Posterior cingulate gyrus (tissue), 11 donors: Measurements from ENCODE around the gene GPC6.
A peak's percentile ranks its signal among the peaks of the same experiment; 100 is the strongest.
"Not testable (repeated sequence)": the region's sequence is repeated elsewhere in the genome, so short reads cannot be mapped to it uniquely, and the experiment has no call there.

Experiments
- DNase-seq, 10 donors: peaks; one replicate each; pipeline versions ENCODE4 v3.0.0 to v3.0.0-alpha.2; 2020 to 2021; ENCODE audit warnings: mixed read lengths in 3 of 10
- intact Hi-C: fragments of 100-400 bp; cut with DNase I; formaldehyde crosslinking; loops from one replicate; pipeline ENCODE4 v1.15.1; 2023

Gene GPC6

GRCh38 chr13:93476175-93476574 is 249.6 kb downstream of the GPC6 start:
- intact Hi-C loops, result no loop called here

GRCh38 chr13:93477238-93477637 is 250.6 kb downstream of the GPC6 start:
- intact Hi-C loops, result no loop called here
- no peak for DNase-seq

More at GRCh38 chr13:93476175-93476574, 249.6 kb downstream of the GPC6 start:
- no peak for DNase-seq

DNA sequence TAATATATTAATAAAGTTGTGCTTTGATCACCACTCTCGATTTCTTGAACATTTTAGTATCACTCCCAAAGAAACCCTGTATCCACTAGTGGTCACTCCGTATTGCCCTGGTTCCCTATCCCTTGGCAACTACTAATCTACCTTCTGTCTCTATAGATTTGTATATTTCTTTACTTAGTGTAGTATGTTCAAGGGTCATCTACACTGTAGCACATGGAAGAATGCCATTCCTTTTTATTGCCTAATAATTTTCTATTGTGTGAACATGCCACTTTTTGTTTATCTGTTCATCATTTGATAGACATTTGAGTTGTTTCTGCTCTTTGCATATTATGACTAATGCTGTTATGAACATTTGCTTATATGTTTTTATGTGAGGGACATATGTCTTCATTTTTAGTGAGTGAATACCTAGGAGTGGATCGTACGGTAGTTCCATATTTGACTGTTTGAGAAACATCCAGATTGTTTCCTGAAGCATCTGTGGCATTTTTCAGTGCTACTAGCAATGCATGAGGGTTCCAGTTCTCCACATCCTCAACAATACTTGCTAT is 254.0 kb downstream of the GPC6 start:
- intact Hi-C loops, result no loop called here
- no peak for DNase-seq

DNA sequence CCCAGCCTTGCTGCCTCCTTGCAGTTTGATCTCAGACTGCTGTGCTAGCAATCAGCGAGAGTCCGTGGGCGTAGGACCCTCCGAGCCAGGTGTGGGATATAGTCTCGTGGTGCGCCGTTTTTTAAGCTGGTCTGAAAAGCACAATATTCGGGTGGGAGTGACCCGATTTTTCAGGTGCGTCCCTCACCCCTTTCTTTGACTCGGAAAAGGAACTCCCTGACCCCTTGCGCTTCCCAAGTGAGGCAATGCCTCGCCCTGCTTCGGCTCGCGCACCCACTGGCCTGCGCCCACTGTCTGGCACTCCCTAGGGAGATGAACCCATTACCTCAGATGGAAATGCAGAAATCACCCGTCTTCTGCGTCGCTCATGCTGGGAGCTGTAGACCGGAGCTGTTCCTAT is 269.5 kb downstream of the GPC6 start:
- intact Hi-C loops, DNase-seq: not testable (repeated sequence)

GRCh38 chr13:93496985-93497673 is 270.5 kb downstream of the GPC6 start:
- DNase-seq, result no peak
- intact Hi-C loops, result no loop called here

- DNase-seq, result no peak
- intact Hi-C loops, result no loop called here
Measured at GRCh38 chr13:93499991-93500390, 273.4 kb downstream of the GPC6 start.

GRCh38 chr13:93502071-93502470 is 275.5 kb downstream of the GPC6 start:
- intact Hi-C loops, result no loop called here
- DNase-seq, result no peak

GRCh38 chr13:93502987-93503615 is 276.5 kb downstream of the GPC6 start:
- intact Hi-C loops, result no loop called here
- DNase-seq, result no peak

DNA sequence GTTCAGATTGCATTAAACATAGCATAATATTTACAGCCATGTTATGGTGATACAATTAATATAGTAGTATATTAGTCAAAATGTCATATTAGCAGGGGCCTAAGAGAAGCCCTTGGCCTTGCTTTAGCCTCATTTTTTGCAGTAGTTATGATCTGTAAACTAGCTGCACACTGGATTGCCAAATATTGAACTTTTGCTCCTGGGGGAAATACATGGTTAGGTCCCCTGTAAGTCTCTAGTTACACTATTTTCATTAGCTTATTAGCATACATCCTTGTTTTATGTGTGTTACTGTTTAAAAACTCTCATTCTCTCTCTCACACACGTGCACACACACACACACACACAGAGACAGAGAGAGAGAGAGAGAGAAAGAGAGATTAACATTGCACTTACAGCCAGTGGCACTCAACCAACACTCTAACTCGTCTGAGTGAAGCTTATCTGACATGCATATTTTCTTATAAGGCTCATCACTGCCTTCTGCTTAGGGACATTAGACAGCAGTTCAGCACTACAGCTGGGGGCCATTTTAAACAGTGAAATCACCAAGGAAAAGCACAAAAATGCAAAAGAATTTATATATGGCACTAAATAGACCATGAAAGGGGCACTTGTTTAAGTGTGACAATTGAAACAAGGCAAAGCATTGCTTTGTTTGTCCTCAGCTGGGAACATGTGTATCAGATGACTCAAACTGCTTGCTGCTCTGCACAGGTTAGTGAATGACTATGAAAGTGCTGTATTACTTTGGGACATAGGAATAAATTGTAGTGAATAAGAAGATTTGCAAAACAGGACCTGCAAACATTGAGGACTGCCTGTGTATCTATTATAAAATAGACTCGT is 278.7 kb downstream of the GPC6 start:
- intact Hi-C loops, result no loop called here
- no peak for DNase-seq

- DNase-seq, result no peak
- intact Hi-C loops, result no loop called here
Measured at GRCh38 chr13:93511011-93511410, 284.4 kb downstream of the GPC6 start.

DNA sequence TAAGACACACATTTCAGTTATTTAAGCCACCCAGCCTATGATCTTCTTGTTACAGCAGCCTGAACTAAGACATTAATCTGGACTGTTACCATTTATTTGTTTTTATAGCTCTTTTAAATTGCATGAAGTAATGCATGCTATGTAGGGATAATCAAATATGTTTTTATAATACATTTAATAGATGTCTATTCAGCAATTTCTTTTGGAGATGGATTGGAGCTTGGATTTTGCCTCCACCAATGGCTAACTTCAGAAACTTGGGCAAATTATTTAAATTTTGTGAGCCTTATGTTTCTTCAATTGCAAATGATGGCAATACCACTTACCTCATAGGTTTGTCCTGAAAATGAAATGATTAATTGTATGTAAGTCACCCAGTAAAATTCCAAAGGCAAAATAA is 288.7 kb downstream of the GPC6 start:
- no peak for DNase-seq
- intact Hi-C loops, result no loop called here

- intact Hi-C loops, result no loop called here
- DNase-seq, result no peak
Measured at GRCh38 chr13:93517658-93518057, 291.1 kb downstream of the GPC6 start.

- intact Hi-C loops, result no loop called here
- DNase-seq, result no peak
Measured at GRCh38 chr13:93521307-93521706, 294.7 kb downstream of the GPC6 start.

GRCh38 chr13:93522501-93522900 is 295.9 kb downstream of the GPC6 start:
- no peak for DNase-seq
- intact Hi-C loops, result no loop called here

GRCh38 chr13:93525087-93525486 is 298.5 kb downstream of the GPC6 start:
- intact Hi-C loops, result no loop called here
- DNase-seq, result no peak

GRCh38 chr13:93527748-93528297 is 301.2 kb downstream of the GPC6 start:
- DNase-seq, result no peak
- intact Hi-C loops, result no loop called here

GRCh38 chr13:93529961-93530360 is 303.4 kb downstream of the GPC6 start:
- intact Hi-C loops, result no loop called here
- DNase-seq, result no peak

- peak in 1 of 10 donors; percentile 59 for DNase-seq
- intact Hi-C loops, result no loop called here
Measured at GRCh38 chr13:93534181-93534700, 307.6 kb downstream of the GPC6 start.

GRCh38 chr13:93535251-93535650 is 308.6 kb downstream of the GPC6 start:
- intact Hi-C loops, result no loop called here
- no peak for DNase-seq

DNA sequence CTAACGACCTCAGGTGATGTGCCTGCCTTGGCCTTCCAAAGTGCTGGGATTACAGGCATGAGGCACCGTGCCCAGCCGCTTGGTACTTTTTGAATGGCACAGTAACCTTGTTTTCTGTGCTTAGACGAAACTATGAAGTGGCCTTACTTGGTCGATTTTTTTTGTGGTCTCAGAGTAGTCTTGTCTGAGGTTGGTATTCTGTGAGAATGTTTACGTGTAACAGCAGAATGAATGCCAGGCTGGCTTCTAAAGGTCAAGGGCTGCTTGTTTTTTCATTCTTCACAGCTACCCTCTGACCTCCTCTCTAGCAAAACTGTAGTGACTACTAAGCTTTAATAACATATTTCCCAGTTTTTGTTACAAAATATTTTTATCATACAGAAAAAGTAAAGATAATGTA is 313.3 kb downstream of the GPC6 start:
- DNase-seq, result no peak
- intact Hi-C loops, result no loop called here

- no peak for DNase-seq
- intact Hi-C loops, result no loop called here
Measured at GRCh38 chr13:93547886-93548285, 321.3 kb downstream of the GPC6 start.
